Sigmoid colon (tissue), 3 donors: Measurements from ENCODE around the gene SLA2.
"Not testable (repeated sequence)": the region's sequence is repeated elsewhere in the genome, so short reads cannot be mapped to it uniquely, and the experiment has no call there.

ENCODE experiments used
- CTCF ChIP-seq, 4 experiments: fragments of 450-650 bp in 3 of 4; fragments of 200-600 bp in 1 of 4; IDR thresholded peaks; one replicate each; pipeline ENCODE4 v1.5.1; 2016 to 2019; ENCODE audit warnings: antibody characterized with exemption in 4 of 4, mild to moderate bottlenecking in 3 of 4, moderate library complexity in 2 of 4
- POLR2A ChIP-seq, 2 donors: fragments of 450-650 bp; IDR thresholded peaks; one replicate each; pipeline ENCODE4 v1.6.1; 2016; ENCODE audit warnings: antibody characterized with exemption in 2 of 2, mild to moderate bottlenecking in 2 of 2, moderate library complexity in 2 of 2

- TF ChIP-seq POLR2A, CTCF (IDR thresholded peaks at IDR 0.05): not testable (repeated sequence)
Measured at GRCh38 chr20:36608388-36608728, 37.6 kb downstream of the SLA2 start.
